Measurements from ENCODE around the gene RAB12. TPM values are rescaled to one million over a fixed set of nuclear protein-coding genes. Genes with fewer than 3 reads are reported as not detected.

RAB12 gene
- total and polyA plus RNA-seq, 2 donors from 2014 or later, result 37.7 to 46.7 TPM

- H3K27me3 ChIP-seq (ENCODE audit: control insufficient read depth, insufficient read depth, low read length), result no peaks in the 10 kb centered on the region
- no peak overlapping the region for H3K4me3 ChIP-seq (ENCODE audit: low read length in 3 of 3)
- H3K27ac ChIP-seq (ENCODE audit: low read depth in 2 of 2, low read length in 2 of 2), result no peak overlapping the region
- intact Hi-C loops (cut with DNase I), result no loop called here
- DNase-seq (no peak), FAIRE-seq (no peak)
- H3K9ac ChIP-seq (ENCODE audit: low read length in 3 of 3), result no peak overlapping the region
- H3K4me1 ChIP-seq (ENCODE audit: control insufficient read depth in 2 of 3, insufficient read depth in 2 of 3, low read depth in 1 of 3, low read length in 3 of 3), result peaks cover 0 to 16% (median 12%) of the 10 kb centered on the region in 3 donors
- H3K9me3 ChIP-seq (ENCODE audit: control insufficient read depth in 2 of 3, insufficient read depth in 1 of 3, low read length in 3 of 3), result no peaks in the 10 kb centered on the region
- TF ChIP-seq CTCF (IDR thresholded peaks at IDR 0.05; ENCODE audit: borderline replicate concordance, extremely low read depth, insufficient read depth), result no peak
- no peaks in the 10 kb centered on the region for H3K36me3 ChIP-seq (ENCODE audit: control insufficient read depth in 2 of 3, insufficient read depth in 3 of 3, low read length in 3 of 3)
Measured at GRCh38 chr18:8616028-8616401, 6.8 kb downstream of the RAB12 start.

DNA sequence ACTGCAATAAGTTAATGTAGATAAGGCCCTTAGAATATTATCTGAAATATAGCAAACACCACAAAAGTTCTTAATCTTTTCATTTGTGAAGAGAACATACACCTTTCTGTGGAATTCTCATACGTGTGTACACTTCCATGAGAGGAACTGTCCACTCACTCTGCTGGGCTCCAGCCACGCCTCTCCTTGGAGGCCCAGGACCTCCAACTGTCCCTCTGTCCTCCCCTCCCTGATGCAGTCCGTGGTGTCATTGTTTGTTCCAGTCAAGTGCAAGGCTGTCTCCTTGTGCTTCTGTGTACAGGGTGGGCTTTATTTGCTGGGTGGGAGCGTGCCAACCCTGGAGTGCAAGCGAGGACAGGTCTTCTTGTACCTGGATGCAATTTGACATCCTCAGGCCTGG, 8.7 kb downstream of the RAB12 start:
- FAIRE-seq, result no peak
- intact Hi-C loops (cut with DNase I), result no loop called here
- peaks cover 0 to 6% (median 6%) of the 10 kb centered on the region in 3 donors for H3K4me1 ChIP-seq (ENCODE audit: control insufficient read depth in 2 of 3, insufficient read depth in 2 of 3, low read depth in 1 of 3, low read length in 3 of 3)
- no peak for DNase-seq
- no peaks in the 10 kb centered on the region for H3K27me3 ChIP-seq (ENCODE audit: control insufficient read depth, insufficient read depth, low read length)
- no peaks in the 10 kb centered on the region for H3K36me3 ChIP-seq (ENCODE audit: control insufficient read depth in 2 of 3, insufficient read depth in 3 of 3, low read length in 3 of 3)
- no peak overlapping the region for H3K9ac ChIP-seq (ENCODE audit: low read length in 3 of 3)
- no peak overlapping the region for H3K27ac ChIP-seq (ENCODE audit: low read depth in 2 of 2, low read length in 2 of 2)
- TF ChIP-seq CTCF (IDR thresholded peaks at IDR 0.05; ENCODE audit: borderline replicate concordance, extremely low read depth, insufficient read depth), result no peak
- H3K9me3 ChIP-seq (ENCODE audit: control insufficient read depth in 2 of 3, insufficient read depth in 1 of 3, low read length in 3 of 3), result no peaks in the 10 kb centered on the region
- H3K4me3 ChIP-seq (ENCODE audit: low read length in 3 of 3), result no peak overlapping the region

- no peaks in the 10 kb centered on the region for H3K9me3 ChIP-seq (ENCODE audit: control insufficient read depth in 2 of 3, insufficient read depth in 1 of 3, low read length in 3 of 3)
- FAIRE-seq (no peak), DNase-seq (no peak)
- H3K27me3 ChIP-seq (ENCODE audit: control insufficient read depth, insufficient read depth, low read length), result no peaks in the 10 kb centered on the region
- H3K4me3 ChIP-seq (ENCODE audit: low read length in 3 of 3), result peak overlapping the region in 1 of 3 donors; percentile 2
- no peaks in the 10 kb centered on the region for H3K36me3 ChIP-seq (ENCODE audit: control insufficient read depth in 2 of 3, insufficient read depth in 3 of 3, low read length in 3 of 3)
- H3K4me1 ChIP-seq (ENCODE audit: control insufficient read depth in 2 of 3, insufficient read depth in 2 of 3, low read depth in 1 of 3, low read length in 3 of 3), result peaks cover 0 to 15% (median 6%) of the 10 kb centered on the region in 3 donors
- H3K27ac ChIP-seq (ENCODE audit: low read depth in 2 of 2, low read length in 2 of 2), result no peak overlapping the region
- H3K9ac ChIP-seq (ENCODE audit: low read length in 3 of 3), result no peak overlapping the region
- no peak for TF ChIP-seq CTCF (IDR thresholded peaks at IDR 0.05; ENCODE audit: borderline replicate concordance, extremely low read depth, insufficient read depth)
- intact Hi-C loops (cut with DNase I), result no loop called here
Measured at GRCh38 chr18:8619041-8619440, 9.8 kb downstream of the RAB12 start.
